Body of pancreas (tissue), 4 donors: ENCODE measurements around the gene ZNF213.

Experiments used
- POLR2A ChIP-seq, 3 donors: fragments of 450-650 bp; IDR thresholded peaks; one replicate each; pipeline ENCODE4 v1.6.1; 2016; ENCODE audit warnings: antibody characterized with exemption in 3 of 3, mild to moderate bottlenecking in 2 of 3
- TF ChIP-seq, protein P1 (sequence below), 7 experiments: fragments of 450-650 bp in 4 of 7; fragments of 200-600 bp in 3 of 7; sonication (generic) in 3 of 7; IDR thresholded peaks; one replicate each; pipeline ENCODE4 v1.5.1; 2016 to 2019; ENCODE audit warnings: antibody characterized with exemption in 7 of 7

DNA sequence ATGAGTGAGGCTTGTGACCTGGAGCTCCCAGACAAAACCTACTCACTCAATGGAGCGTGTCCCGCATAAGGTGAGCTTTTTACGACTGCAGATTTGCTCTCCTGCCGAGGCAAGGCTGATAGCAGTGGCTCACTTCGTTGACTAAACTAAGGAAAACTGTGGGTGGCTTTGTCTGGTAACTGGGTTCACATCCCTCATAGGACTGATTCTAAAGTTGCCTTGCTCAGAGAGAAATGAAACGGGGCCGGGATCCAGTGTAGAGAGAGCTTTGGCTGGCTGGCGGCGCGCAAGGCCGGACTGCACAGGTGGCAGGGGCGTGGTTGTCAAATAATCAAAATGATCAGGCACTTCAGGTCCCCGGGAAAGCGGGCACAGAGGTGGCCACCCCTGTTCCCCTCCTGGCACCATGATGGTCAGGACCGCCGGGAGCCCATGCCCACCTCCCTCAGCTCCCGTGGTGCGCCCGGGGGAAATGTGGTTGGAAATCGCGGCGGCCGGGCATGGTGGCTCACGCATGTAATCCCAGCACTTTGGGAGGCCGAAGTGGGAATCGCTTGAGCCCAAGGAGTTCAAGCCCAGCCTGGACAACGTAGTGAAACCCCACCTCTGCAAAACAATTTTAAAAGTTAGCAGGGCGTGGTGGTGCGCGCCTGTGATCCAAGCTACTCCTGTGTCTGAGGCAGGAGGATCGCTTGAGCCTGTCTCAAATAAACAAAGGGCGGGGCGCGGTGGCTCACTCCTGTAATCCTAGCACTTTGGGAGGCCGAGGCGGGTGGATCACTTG is 26.6 kb downstream of the ZNF213 start:
- TF ChIP-seq, protein P1, sequence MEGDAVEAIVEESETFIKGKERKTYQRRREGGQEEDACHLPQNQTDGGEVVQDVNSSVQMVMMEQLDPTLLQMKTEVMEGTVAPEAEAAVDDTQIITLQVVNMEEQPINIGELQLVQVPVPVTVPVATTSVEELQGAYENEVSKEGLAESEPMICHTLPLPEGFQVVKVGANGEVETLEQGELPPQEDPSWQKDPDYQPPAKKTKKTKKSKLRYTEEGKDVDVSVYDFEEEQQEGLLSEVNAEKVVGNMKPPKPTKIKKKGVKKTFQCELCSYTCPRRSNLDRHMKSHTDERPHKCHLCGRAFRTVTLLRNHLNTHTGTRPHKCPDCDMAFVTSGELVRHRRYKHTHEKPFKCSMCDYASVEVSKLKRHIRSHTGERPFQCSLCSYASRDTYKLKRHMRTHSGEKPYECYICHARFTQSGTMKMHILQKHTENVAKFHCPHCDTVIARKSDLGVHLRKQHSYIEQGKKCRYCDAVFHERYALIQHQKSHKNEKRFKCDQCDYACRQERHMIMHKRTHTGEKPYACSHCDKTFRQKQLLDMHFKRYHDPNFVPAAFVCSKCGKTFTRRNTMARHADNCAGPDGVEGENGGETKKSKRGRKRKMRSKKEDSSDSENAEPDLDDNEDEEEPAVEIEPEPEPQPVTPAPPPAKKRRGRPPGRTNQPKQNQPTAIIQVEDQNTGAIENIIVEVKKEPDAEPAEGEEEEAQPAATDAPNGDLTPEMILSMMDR (IDR thresholded peaks at IDR 0.05) = no peak
- TF ChIP-seq POLR2A (IDR thresholded peaks at IDR 0.05) = no peak
